Heart left ventricle (tissue), 13 donors: ENCODE results near the gene ZNF33B.

Experiments used
- POLR2A ChIP-seq, 2 donors: fragments of 450-650 bp; IDR thresholded peaks; one replicate each; pipeline ENCODE4 v1.6.1; 2017; ENCODE audit warnings: antibody characterized with exemption in 2 of 2, mild to moderate bottlenecking in 2 of 2, moderate library complexity in 2 of 2
- TF ChIP-seq, protein P1 (sequence below), 12 donors: fragments of 200-600 bp; sonication (generic) in 4 of 12; IDR thresholded peaks; one replicate each; pipeline versions ENCODE4 v1.5.0 to v1.8.0; 2018 to 2022; ENCODE audit warnings: antibody characterized with exemption in 12 of 12, mild to moderate bottlenecking in 5 of 12
- donor health status: ischemic (EF 13 %, LVEDD 7.1; RV severe dilation, severe dysfunction).
- donor health status: DM: no; HTN: yes; CAD: no.
- donor health status: DM: no; HTN: no; CAD: no.
- donor health status: ischemic (EF 25% LVEDD 6.9; RV normal size, moderate dysfunction).
- donor health status: ischemic (EF 25% LVEDD 5.7; RV mildly dilated, moderate dysfunction).
- donor health status: ischemic (EF 35%, LVEDD 5.7; RV mildly dilated, moderate dysfunction).
- donor health status: nonischemic (EF 11% LVEDD 7.7; RV severe dilation, severe dysfunction).
- donor health status: DM: yes; HTN: yes; CAD: no.
- donor health status: PGD.
- donor health status: ischemic (EF 29% LVEDD 5.4; RV normal size, mild dysfunction).
- donor health status: nonischemic (EF 23%, LVEDD 6.1; RV moderate dilation, normal function).

DNA sequence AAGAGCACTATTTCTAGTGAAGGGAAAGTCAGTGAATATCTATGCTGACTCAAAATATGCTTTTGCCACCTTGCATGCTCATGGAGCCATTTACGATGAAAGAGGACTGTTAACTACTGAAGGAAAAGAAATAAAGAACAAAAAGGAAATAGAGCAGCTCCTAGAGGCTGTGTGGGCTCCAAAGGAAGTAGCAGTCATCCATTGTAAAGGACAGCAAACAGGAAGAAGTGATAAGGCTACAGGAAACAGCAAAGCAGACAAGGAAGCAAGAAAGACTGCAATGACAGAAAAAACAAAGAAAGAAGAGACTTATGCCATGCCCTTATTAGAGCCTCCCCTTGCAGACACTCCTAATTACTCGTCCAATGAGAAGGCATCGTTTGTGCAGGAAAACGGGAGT, 12.0 kb upstream of the ZNF33B start:
- TF ChIP-seq, protein P1, sequence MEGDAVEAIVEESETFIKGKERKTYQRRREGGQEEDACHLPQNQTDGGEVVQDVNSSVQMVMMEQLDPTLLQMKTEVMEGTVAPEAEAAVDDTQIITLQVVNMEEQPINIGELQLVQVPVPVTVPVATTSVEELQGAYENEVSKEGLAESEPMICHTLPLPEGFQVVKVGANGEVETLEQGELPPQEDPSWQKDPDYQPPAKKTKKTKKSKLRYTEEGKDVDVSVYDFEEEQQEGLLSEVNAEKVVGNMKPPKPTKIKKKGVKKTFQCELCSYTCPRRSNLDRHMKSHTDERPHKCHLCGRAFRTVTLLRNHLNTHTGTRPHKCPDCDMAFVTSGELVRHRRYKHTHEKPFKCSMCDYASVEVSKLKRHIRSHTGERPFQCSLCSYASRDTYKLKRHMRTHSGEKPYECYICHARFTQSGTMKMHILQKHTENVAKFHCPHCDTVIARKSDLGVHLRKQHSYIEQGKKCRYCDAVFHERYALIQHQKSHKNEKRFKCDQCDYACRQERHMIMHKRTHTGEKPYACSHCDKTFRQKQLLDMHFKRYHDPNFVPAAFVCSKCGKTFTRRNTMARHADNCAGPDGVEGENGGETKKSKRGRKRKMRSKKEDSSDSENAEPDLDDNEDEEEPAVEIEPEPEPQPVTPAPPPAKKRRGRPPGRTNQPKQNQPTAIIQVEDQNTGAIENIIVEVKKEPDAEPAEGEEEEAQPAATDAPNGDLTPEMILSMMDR (IDR thresholded peaks at IDR 0.05), result no peak
- TF ChIP-seq POLR2A (IDR thresholded peaks at IDR 0.05), result no peak
